ENCODE measurements around the gene HPSE2.

Gene HPSE2

DNA sequence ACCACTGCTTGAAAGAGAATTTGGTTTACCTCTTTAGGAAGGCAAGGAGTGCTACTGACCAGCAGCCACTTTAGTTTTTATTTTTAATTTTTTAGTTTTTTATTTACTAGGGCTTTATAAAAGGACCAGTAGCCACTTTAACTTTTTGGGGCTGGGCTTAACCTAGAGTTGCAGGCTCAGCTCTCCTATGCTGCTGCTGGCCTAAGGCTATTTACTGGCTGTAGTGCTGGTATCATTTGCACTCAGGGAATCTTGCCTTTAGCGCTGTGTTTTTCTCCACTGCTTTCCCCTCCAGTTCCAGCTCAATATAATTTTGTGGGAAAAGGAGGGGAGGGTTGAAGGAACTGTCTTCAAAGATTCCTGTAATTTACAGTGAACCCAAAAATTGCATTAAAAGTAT, 802.3 kb downstream of the HPSE2 start:
- Histone ChIP-seq H3K79me2 (ENCODE audit: insufficient read depth, low read length) (no peaks in the 10 kb centered on the region), H3K36me3 (ENCODE audit: low read length) (peaks cover 34% of the 10 kb centered on the region), H3K27ac (ENCODE audit: low read depth, low read length) (no peak overlapping the region), H3K9me2 (replicated peaks; ENCODE audit: insufficient read depth, low read length) (no peaks in the 10 kb centered on the region), H3K9ac (ENCODE audit: low read length) (no peak overlapping the region), H3K4me3 (ENCODE audit: insufficient read depth, low read length, poor library complexity, severe bottlenecking) (no peak overlapping the region), H3F3A (ENCODE audit: insufficient read depth) (0 out of 2 replicates have a peak, but pooled peaks cover 1% of the 10 kb centered on the region), H3K4me2 (ENCODE audit: low read depth, low read length, poor library complexity, severe bottlenecking) (no peak overlapping the region), H2AFZ (ENCODE audit: low read depth, low read length, severe bottlenecking) (no peak overlapping the region), H3K27me3 (ENCODE audit: low read length) (no peaks in the 10 kb centered on the region), H4K20me1 (ENCODE audit: low read depth, low read length) (no peaks in the 10 kb centered on the region), H3K9me3 (ENCODE audit: insufficient read depth, low read length) (no peaks in the 10 kb centered on the region)
- no peak for TF ChIP-seq EZH2phosphoT487 (conservative IDR thresholded peaks at IDR 0.05; ENCODE audit: low read length)
- TF ChIP-seq, protein P1, sequence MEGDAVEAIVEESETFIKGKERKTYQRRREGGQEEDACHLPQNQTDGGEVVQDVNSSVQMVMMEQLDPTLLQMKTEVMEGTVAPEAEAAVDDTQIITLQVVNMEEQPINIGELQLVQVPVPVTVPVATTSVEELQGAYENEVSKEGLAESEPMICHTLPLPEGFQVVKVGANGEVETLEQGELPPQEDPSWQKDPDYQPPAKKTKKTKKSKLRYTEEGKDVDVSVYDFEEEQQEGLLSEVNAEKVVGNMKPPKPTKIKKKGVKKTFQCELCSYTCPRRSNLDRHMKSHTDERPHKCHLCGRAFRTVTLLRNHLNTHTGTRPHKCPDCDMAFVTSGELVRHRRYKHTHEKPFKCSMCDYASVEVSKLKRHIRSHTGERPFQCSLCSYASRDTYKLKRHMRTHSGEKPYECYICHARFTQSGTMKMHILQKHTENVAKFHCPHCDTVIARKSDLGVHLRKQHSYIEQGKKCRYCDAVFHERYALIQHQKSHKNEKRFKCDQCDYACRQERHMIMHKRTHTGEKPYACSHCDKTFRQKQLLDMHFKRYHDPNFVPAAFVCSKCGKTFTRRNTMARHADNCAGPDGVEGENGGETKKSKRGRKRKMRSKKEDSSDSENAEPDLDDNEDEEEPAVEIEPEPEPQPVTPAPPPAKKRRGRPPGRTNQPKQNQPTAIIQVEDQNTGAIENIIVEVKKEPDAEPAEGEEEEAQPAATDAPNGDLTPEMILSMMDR (IDR thresholded peaks at IDR 0.05; ENCODE audit: insufficient read depth, low read length, poor library complexity, severe bottlenecking): no peak

DNA sequence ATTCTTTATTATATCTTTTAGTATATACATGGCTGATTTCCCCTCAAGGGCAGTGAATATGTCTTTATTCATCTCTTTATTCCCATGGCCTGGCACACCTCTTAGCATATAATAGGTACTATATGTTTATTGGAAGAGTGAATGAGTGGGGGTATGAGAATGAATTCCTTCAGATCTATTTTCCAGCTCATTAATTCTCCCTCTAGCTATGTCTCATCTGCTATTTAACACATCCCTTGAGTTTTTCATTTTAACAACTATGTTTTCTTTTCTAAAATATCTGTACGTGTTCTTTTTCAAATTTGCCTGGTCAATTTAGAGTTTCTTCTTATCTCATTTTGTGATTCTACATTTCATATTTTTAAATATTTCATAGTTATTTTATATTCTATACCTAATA, 803.3 kb downstream of the HPSE2 start:
- Histone ChIP-seq H3K9ac (ENCODE audit: low read length) (no peak overlapping the region), H3K27ac (ENCODE audit: low read depth, low read length) (no peak overlapping the region), H3F3A (ENCODE audit: insufficient read depth) (0 out of 2 replicates have a peak, but pooled peaks cover 5% of the 10 kb centered on the region), H3K36me3 (ENCODE audit: low read length) (peaks cover 34% of the 10 kb centered on the region), H3K79me2 (ENCODE audit: insufficient read depth, low read length) (no peaks in the 10 kb centered on the region), H3K27me3 (ENCODE audit: low read length) (no peaks in the 10 kb centered on the region), H4K20me1 (ENCODE audit: low read depth, low read length) (no peaks in the 10 kb centered on the region), H3K9me3 (ENCODE audit: insufficient read depth, low read length) (no peaks in the 10 kb centered on the region), H3K4me2 (ENCODE audit: low read depth, low read length, poor library complexity, severe bottlenecking) (no peak overlapping the region), H3K9me2 (replicated peaks; ENCODE audit: insufficient read depth, low read length) (no peaks in the 10 kb centered on the region), H3K4me3 (ENCODE audit: insufficient read depth, low read length, poor library complexity, severe bottlenecking) (no peak overlapping the region), H2AFZ (ENCODE audit: low read depth, low read length, severe bottlenecking) (no peak overlapping the region)
- TF ChIP-seq EZH2phosphoT487 (conservative IDR thresholded peaks at IDR 0.05; ENCODE audit: low read length): no peak
- TF ChIP-seq, protein P1 (IDR thresholded peaks at IDR 0.05; ENCODE audit: insufficient read depth, low read length, poor library complexity, severe bottlenecking): no peak

DNA sequence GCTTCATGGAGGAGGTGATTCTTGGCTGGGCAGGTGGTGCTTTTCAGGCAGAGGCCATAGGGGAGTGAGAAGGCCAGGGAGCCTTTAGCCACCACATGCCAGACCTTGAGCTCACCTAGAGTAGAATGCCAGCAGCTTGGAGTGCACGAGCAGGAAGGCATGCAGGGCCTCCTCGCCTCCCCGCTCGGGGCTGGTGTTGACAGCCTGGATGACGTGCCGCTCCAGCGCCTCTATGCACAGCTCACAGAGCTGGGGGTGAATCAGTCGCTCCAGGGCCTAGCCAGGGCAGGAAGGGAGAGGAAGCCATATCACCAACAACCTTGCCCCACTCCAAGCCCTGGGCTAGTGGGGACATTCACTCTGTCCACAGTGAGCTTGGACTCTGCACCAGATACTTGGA, 804.6 kb downstream of the HPSE2 start:
- Histone ChIP-seq H3F3A (ENCODE audit: insufficient read depth) (0 out of 2 replicates have a peak, but pooled peaks cover 5% of the 10 kb centered on the region), H4K20me1 (ENCODE audit: low read depth, low read length) (no peaks in the 10 kb centered on the region), H3K9me3 (ENCODE audit: insufficient read depth, low read length) (no peaks in the 10 kb centered on the region), H3K79me2 (ENCODE audit: insufficient read depth, low read length) (no peaks in the 10 kb centered on the region), H3K4me3 (ENCODE audit: insufficient read depth, low read length, poor library complexity, severe bottlenecking) (no peak overlapping the region), H3K9me2 (replicated peaks; ENCODE audit: insufficient read depth, low read length) (no peaks in the 10 kb centered on the region), H3K27me3 (ENCODE audit: low read length) (no peaks in the 10 kb centered on the region), H3K9ac (ENCODE audit: low read length) (no peak overlapping the region), H2AFZ (ENCODE audit: low read depth, low read length, severe bottlenecking) (no peak overlapping the region), H3K36me3 (ENCODE audit: low read length) (peaks cover 34% of the 10 kb centered on the region), H3K4me2 (ENCODE audit: low read depth, low read length, poor library complexity, severe bottlenecking) (no peak overlapping the region), H3K27ac (ENCODE audit: low read depth, low read length) (no peak overlapping the region)
- no peak for TF ChIP-seq EZH2phosphoT487 (conservative IDR thresholded peaks at IDR 0.05; ENCODE audit: low read length)
- TF ChIP-seq, protein P1 (IDR thresholded peaks at IDR 0.05; ENCODE audit: insufficient read depth, low read length, poor library complexity, severe bottlenecking): no peak
